Measurements from ENCODE around the gene PIH1D1. TPM values are rescaled to one million over a fixed set of nuclear protein-coding genes. Genes with fewer than 3 reads are reported as not detected.

PIH1D1 gene
- total and polyA plus RNA-seq, 10 of the 15 experiments (the other 5 are each of a cell fraction or from before 2014, with no cell fraction given) = 16.1 to 153 (median 106) TPM

GRCh38 chr19:49472936-49473335, 21.3 kb upstream of the PIH1D1 start (continued):
- no peak for TF ChIP-seq MEF2A (IDR thresholded peaks at IDR 0.05; ENCODE audit: insufficient read depth, low read depth, low read length)
- TF ChIP-seq NR2F1 (conservative IDR thresholded peaks at IDR 0.05) = no peak
- no peak for TF ChIP-seq PKNOX1 (IDR thresholded peaks at IDR 0.05)
- TF ChIP-seq ZNF207 (IDR thresholded peaks at IDR 0.05; ENCODE audit: borderline replicate concordance) = no peak
- TF ChIP-seq USF1 (IDR thresholded peaks at IDR 0.05; ENCODE audit: borderline replicate concordance, extremely low read length, insufficient read depth, low read depth, low read length) = no peak
- no peak for TF ChIP-seq ZNF592 (IDR thresholded peaks at IDR 0.05)
- no peak for TF ChIP-seq MXI1 (IDR thresholded peaks at IDR 0.05; ENCODE audit: low read depth, low read length)
